Measurements from ENCODE around the gene ADAMTS16. TPM values are rescaled to one million over a fixed set of nuclear protein-coding genes. Genes with fewer than 3 reads are reported as not detected.
A peak's percentile ranks its signal among the peaks of the same experiment; 100 is the strongest.

Gene ADAMTS16
- total and polyA plus RNA-seq, 9 of the 15 experiments (the other 6 are each of a cell fraction or from before 2014, with no cell fraction given), result not detected

DNA sequence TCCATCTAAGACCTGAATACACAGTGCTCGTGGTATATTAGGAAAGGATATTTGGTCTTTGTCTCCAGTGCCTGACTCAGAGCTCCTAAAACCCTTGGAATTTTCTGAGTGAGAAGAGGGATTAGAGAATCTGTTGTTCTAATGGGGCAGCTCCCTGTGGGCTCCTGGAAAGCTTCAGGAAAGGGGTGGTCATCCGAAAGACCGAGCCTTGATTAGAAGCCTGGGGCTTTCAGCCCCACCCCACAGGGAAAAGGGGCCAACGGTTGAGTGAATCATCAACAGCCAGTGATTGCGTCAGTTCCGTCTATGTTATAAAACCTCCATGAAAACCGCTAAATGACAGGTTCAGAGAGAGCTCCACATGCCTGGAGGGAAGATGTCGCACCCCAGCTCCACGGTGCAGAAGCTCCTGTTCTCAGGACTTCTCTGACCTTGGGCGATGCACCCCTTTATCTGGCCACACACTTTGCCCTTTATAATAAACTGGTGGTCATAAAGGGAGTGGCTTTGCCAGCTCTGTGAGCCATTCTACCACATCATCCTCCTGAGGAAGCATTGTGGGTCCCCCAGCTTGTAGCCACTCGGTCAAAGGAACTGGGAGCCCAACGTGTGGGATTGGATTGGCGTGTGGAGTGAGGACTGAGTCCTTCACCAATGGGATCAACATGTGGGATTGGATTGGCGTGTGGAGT, 211.3 kb downstream of the ADAMTS16 start (continued):
- TF ChIP-seq PBX2 (CRISPR knock-in tag; IDR thresholded peaks at IDR 0.05; ENCODE audit: low read depth) (no peak), PBX2 (tag; conservative IDR thresholded peaks at IDR 0.05; ENCODE audit: low read depth) (no peak), PRMT5 (CRISPR knock-in tag; IDR thresholded peaks at IDR 0.05) (no peak), ZNF146 (CRISPR knock-in tag; IDR thresholded peaks at IDR 0.05; ENCODE audit: unreplicated experiment) (no peak), POLR2AphosphoS5 (IDR thresholded peaks at IDR 0.05; ENCODE audit: control insufficient read depth, insufficient read depth, low read depth, low read length) (no peak), CBFA2T3 (IDR thresholded peaks at IDR 0.05) (no peak), PHF21A (IDR thresholded peaks at IDR 0.05; ENCODE audit: borderline replicate concordance, low read depth) (no peak), RBM25 (IDR thresholded peaks at IDR 0.05; ENCODE audit: low read depth, low read length, severe bottlenecking) (no peak), ZNF263 (CRISPR knock-in tag; IDR thresholded peaks at IDR 0.05; ENCODE audit: borderline replicate concordance) (no peak), XRCC3 (IDR thresholded peaks at IDR 0.05) (no peak), ARHGAP35 (IDR thresholded peaks at IDR 0.05; ENCODE audit: partially characterized antibody) (no peak), RBFOX2 (IDR thresholded peaks at IDR 0.05; ENCODE audit: low read depth, low read length) (peak; percentile 43), TCF7 (IDR thresholded peaks at IDR 0.05; ENCODE audit: borderline replicate concordance) (no peak), TAF1 (IDR thresholded peaks at IDR 0.05; ENCODE audit: control insufficient read depth, extremely low read depth, insufficient read depth, low read length, severe bottlenecking) (no peak), SLC30A9 (CRISPR knock-in tag; IDR thresholded peaks at IDR 0.05) (no peak), MED1 (CRISPR knock-in tag; IDR thresholded peaks at IDR 0.05; ENCODE audit: borderline replicate concordance) (no peak), NR2F6 (CRISPR knock-in tag; IDR thresholded peaks at IDR 0.05) (no peak), CXXC5 (CRISPR knock-in tag; IDR thresholded peaks at IDR 0.05) (no peak), ATF1 (CRISPR knock-in tag; IDR thresholded peaks at IDR 0.05) (no peak), ATF1 (tag; IDR thresholded peaks at IDR 0.05) (0 out of 2 replicates have a peak, but pooled peaks have one; percentile 32), DACH1 (IDR thresholded peaks at IDR 0.05; ENCODE audit: partially characterized antibody) (no peak), XRCC4 (IDR thresholded peaks at IDR 0.05; ENCODE audit: extremely low read depth, insufficient read depth, insufficient read length) (no peak), ZNF23 (CRISPR knock-in tag; IDR thresholded peaks at IDR 0.05) (no peak), ZC3H11A (IDR thresholded peaks at IDR 0.05; ENCODE audit: low read depth, low read length) (no peak), MTA1 (IDR thresholded peaks at IDR 0.05; ENCODE audit: borderline replicate concordance) (no peak), PHB (CRISPR knock-in tag; IDR thresholded peaks at IDR 0.05) (no peak), SNRNP70 (optimal IDR thresholded peaks at IDR 0.05; ENCODE audit: low read depth, low read length) (no peak), POLR2A (conservative IDR thresholded peaks at IDR 0.05) (no peak)
- TF ChIP-seq, protein P1, sequence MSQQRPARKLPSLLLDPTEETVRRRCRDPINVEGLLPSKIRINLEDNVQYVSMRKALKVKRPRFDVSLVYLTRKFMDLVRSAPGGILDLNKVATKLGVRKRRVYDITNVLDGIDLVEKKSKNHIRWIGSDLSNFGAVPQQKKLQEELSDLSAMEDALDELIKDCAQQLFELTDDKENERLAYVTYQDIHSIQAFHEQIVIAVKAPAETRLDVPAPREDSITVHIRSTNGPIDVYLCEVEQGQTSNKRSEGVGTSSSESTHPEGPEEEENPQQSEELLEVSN (IDR thresholded peaks at IDR 0.05; ENCODE audit: borderline replicate concordance in 1 of 2, extremely low read depth in 1 of 2, insufficient read depth in 1 of 2, insufficient read length in 1 of 2, low read depth in 1 of 2, low read length in 1 of 2, poor library complexity in 1 of 2, severe bottlenecking in 1 of 2), result peak in 1 of 2 experiments; percentile 58
